ENCODE measurements around the gene SPTLC3.

- TF ChIP-seq CTCF (IDR thresholded peaks at IDR 0.05; ENCODE audit: insufficient read depth, low read length) (no peak), POLR2AphosphoS5 (IDR thresholded peaks at IDR 0.05; ENCODE audit: low read depth) (no peak), SPI1 (IDR thresholded peaks at IDR 0.05; ENCODE audit: borderline replicate concordance, low read depth) (no peak)
These were observed 1.2 kb upstream of the SPTLC3 start for GRCh38 chr20:13007596-13007995.

Measured in HL-60 (cell line).